HG03039 (cell line): Measurements from ENCODE around the gene SEMA4D.
A peak's percentile ranks its signal among the peaks of the same experiment; 100 is the strongest.

Source experiments
- ATAC-seq: cut with Tn5 transposase; IDR thresholded peaks from one replicate; pipeline ENCODE4 v1.9.1; 2021; ENCODE audit warnings: mild to moderate bottlenecking, moderate library complexity; ENCODE audit not compliant: unreplicated experiment

SEMA4D gene

DNA sequence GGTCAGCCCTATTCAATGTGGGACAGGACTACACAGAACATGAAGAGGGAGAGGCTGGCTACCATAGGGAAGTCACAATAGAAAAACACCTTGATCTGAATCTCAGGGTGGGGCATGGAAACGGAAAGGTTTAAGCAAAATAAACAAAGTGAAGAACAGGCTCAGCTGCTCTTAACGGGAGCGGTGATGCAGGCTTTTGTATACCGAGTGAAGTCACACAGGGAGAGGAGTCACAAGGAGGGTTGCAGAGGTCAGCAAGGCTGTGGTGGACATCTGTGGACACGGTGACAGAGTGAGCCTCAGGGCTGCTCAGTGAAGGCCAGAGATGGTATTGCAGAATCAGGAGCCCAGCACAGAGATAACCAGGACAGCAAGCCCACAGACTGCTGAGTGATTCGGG, 30.6 kb upstream of the SEMA4D start:
- ATAC-seq: no peak

DNA sequence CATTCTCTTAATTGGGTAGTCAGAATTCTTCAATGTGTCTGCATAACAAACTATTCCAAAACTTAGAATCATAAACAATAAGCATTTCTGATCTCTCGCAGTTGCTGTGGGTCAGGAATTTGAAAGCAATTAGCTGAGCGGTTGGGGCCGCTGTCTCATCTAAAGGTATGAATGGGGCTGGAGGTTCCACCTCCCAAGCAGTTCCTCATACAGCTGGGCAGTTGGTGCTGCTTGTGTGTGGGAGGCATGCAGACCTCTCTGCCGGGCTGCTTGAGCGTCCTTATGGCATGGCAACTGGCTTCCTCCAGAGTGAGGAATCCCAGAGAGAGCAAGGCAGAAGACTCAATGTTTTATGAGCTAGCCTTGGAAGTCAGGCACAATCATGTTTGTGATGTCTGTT, 30.2 kb upstream of the SEMA4D start:
- no peak for ATAC-seq

DNA sequence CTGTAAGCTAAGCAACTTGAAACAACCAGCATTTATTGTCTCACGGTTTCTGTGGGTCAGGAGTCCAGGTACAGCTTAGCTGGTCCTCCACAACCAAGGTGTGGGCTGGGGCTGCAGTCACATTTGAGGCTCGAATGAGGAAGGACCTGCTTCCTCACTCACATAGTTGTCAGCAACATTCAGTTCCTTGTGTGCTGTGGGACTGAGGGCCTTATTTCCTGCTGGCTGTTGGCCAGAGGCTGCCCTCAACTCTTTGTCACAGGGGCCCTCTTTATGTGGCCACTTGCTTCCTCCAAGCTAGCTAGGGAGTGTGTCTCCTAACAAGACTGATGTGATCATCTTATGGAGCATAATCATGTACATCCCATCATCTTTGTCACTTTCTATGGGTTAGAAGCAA, 29.2 kb upstream of the SEMA4D start:
- ATAC-seq: no peak

DNA sequence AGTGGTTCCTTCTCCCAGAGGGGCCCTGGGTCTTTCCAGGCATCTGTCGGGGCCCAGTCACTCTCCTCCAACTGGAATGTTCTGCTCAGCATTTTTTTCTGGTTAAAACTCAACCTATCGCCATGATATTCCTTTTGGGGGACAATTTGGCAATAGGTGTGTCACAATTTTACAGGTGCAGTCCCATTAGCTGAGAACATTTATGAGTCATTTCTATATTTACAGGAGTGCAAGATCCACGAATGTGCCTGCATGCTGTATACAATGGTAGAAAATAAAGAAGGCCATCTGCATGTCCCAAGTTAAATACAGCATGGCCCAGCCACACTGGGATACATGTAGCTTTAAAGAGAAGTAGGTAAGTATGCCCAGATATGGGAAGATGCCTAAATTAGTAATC, 28.8 kb upstream of the SEMA4D start:
- ATAC-seq: no peak

DNA sequence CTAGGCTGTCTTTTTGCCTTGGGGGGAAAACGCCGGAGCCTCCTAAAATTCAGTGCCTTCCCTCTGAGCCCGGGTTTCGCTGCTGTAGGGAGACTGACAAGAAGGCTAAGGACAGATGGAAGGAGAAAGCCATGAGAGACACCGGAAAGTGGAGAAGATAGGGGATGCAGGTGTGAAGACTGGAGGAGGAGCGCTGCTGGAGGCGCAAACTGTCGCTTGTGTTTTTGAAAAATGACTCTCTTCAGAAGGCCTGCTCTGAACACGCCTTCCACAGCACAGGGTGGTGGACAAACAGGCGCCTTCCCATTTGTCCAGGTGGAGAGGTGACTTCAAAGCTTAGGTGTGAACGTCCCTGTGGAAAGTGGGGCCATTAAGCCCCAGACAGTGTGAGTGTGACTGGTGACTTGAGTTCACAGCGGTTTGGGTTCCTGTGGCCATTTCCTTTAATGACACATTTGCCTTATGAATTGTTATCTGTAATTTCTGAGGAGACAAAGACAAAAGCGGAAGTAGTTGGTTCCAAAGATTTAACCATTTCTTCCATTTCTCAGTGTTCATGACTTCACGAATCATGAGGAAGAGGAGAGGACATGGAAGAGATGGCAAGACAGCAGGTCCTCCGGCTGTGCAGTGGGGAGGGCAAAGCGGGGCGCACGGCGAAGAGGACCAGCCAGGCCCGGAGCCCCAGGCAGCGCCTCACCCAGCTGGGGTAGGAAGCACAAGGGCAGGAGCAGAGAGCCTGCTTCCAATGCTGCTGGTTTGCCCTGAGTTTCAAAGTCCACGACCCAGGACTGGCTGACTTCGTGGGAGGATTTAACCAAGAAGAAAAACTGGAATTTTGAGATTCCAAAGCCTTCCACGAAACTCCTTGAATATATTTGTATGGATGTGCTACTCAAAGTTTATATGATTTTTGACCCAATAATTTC, 27.8 kb upstream of the SEMA4D start:
- no peak for ATAC-seq

DNA sequence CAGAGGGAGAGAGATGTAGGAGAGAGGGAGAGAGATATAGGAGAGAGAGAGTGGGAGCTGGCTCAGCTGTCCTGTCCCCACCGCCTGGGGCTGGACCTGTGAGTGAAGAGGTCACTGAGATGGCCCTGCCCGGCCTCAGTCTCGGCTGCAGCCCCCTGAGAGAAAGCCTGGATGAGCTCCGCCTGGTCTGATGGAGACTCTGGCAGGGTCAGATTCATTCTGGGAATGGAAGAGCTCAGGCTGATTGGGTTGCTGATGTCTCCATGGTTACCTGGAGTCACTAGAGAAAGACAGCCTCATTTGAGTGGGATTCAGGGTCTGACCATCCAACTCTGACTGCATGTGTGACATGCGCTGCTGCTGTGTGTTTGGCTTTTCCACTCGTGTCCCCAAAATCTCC, 27.1 kb upstream of the SEMA4D start:
- ATAC-seq: no peak

DNA sequence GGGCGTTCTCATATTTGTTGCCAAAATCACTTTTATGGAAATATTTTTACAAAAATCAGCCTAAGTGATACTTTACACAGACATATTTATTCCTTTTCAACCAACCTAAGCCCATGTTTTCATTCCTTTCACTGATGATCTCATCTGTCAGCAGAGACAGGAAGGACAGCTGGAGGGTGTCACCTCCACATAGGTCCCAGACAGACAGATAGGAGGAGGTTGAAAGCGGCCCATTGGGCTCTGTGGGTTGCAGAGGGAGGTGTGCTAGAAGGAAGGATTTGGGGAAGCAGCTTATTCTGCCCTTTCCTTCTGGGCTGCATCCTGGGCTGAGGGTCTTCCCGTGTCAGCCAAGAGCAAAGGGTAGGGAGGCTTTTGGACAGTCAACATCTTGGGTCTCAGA, 26.0 kb upstream of the SEMA4D start:
- ATAC-seq: no peak

DNA sequence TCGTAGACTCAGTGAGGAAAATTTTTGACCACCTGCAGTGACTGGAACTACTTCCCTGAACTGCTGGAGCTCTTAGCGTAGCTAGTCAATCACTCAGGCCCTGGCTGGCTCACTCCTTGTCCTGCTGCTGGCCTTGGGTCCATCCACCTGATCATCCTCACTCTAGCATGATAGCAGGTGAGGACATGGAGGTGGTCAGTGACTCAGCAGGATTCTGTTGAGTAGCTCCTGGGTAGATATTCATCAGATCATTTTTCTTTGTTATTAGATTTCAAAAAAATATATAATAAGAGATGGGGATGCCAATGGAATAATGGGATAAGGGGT, 25.0 kb upstream of the SEMA4D start:
- no peak for ATAC-seq

DNA sequence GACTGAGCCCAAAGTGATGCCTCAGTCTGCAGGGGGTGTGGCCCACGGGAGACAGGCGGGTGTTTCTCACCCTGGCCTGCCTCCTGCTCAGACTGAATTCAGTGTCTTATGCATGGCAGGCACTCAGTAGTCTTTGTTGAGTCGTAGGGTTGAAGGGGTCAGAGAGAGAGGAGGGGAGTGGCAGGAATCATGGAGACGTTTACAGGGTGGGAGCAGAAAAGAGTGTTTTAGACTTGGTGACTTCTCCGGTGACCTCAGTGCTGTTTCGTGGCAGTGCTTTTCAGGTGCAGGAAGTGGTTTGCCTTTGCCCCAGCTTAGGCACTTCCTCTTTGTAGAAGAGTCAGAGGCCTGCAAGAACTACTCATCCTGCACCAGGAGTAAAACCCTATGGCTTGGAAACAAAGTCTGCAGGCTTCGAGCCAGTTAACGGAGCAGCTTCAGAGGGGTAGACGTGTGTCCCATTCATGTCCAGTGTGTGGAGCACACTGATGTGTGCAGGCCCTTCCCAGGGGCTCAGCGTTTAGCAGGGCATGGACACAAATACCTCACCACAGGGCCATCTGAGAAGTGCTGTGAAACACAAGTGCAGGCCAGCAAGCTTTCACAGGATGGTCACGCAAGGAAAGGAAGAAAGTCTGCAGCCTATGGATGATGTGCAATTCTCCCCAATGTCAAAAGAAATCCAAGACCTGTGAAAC, 24.5 kb upstream of the SEMA4D start:
- peak; percentile 82 for ATAC-seq

DNA sequence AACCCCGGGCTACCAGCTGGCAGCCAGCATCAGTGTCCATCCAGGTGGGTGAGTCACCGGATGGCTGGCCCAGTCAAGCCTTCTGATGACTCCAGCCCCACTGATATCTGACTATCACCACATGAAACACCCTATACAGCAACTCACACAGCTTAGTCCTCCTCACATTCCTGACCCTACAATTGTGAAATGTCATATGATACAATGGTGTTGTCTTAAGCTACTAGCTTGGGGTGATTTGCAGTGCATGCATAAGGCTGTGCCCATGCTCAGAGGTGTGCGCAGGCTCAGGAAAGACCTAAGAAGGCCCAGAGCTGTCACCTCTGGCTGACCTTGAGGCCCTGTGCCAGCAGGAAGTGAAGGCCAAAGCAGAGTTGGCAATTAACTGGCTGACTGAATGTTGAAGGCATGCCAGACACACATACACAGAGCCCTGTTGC, 21.5 kb upstream of the SEMA4D start:
- ATAC-seq: no peak

DNA sequence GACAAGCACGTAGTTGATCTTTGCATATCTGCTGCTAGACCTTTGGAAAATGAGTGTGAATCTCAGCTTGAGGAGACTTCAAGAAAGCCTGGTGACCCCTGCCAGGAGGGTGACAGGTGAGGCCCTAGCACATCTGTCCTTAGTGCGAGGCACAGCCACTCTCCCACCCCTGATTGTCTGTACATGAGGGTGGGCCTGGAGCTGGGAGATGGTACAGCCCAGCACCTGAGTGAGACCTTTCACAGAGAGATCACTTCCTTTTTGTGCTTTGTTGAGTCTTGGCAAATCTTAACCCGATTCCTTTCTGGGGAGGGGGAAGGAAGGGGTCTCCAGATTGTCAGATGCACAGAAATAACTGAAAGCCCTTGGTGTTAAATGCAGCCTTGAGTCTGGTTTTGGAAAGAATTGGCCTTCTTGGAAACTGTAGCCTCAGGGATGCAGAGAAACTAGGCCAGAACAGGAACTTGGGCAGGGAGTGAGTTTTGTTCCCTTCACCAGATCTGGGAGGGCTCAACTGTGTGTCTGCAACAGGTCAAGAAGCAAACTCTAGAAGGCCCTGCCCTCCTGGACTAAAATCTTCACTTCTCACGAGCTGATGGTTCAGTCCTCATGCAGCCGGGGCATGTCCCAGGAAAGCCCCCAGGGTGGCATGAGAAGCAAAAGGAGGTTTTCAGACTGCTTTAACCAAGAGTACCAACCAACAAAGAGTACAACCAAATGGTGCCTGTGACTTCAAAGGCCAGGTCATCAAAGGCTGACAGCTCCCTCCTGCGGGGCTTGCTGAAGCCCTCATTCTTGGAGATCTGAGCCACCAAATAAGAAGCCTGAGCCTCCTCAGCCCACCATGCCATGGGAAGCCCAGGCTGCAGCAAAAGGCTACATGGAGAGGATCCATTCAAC, 20.8 kb upstream of the SEMA4D start:
- ATAC-seq: no peak

DNA sequence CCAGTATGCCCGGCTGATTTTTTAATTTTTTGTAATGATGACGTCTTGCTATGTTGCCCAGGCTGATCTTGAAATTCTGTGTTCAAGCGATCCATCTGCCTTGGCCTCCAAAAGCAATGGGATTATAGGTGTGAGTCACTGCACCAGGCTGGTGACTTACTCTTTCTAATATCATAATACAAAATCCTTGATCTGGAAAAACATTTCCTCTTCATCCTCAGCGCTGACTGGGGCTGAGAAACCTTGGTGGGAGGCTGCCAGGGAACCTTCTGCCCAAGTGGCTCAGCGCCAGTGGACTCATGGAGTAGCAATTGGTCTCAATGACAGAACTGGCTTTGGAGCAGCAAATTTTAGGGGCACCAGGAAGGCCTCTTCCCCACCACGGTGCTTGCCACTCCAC, 17.5 kb upstream of the SEMA4D start:
- no peak for ATAC-seq

DNA sequence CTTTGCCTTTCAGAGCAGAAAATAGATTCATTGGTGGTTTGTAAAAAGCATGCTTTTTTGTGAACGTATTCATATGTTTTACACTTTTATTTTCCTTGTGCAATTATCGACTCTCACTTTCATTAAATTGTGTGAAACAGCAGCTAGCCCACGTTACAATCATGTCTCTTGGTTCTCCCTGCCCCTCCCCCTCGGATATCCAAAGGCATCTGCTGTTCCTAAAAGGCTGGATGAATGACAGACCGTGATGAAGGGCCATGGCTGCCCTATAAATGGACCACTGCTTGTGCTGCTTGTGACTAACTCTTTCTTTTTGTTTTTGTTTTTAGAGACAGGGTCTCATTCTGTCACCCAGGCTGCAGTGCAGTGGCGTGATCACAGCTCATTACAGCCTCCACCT, 17.0 kb upstream of the SEMA4D start:
- ATAC-seq: no peak

DNA sequence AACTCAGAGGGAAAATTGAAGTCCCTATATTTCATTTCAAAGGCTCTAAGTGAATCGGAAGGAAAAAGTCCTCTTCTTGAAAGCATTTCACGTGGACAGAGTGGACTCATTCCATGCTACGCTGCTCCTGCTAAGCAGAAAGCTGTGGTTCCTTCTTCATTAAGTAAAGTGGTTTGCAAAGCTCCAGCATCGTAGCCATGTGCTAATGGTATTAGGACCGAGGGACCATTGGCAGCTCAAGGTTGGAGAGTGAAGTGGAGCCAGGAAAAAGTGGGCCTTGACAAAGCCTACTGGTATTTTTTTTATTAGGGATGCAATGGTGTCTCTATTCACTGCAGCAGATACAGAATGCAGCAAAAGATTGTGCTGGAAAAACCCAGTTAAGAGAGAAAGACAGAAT, 16.4 kb upstream of the SEMA4D start:
- no peak for ATAC-seq

DNA sequence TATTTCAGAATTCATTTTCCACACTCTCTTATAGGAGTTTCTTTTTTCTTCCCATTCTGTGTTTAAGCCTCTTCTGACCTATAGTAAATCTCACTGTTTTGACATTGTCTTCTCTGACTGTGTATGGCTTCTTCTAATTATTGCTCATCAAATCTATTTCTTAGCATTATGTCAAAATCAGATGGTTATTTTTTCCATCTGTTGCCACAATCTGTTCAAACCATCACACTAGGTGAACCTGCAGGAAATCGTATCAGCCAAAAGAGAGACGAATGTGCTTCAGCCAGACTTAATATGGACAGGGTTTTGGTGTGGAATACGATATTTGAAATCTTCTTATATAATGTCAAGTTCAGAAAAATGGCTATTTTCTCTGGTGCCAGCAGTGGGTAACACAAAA, 15.9 kb upstream of the SEMA4D start:
- ATAC-seq: no peak

DNA sequence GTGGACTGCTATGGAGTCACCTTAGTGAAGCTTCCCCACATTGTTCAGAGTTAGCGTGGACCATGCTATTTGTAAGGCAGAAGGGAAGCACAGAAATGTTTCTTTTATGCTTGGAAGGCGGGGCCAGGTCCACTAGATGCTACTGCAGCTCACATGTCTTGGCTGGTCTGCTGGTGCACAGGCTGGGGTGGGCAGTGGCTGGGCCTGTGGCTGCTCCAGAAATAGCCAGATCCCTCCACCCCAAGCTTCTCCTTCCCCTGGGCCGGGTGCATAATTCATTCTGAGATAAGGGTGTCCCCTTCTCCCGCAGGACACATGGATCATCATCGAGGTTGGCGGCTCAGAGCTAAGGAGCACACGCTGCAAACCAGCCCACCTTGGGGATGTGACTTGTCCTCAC, 14.5 kb upstream of the SEMA4D start:
- ATAC-seq: no peak

DNA sequence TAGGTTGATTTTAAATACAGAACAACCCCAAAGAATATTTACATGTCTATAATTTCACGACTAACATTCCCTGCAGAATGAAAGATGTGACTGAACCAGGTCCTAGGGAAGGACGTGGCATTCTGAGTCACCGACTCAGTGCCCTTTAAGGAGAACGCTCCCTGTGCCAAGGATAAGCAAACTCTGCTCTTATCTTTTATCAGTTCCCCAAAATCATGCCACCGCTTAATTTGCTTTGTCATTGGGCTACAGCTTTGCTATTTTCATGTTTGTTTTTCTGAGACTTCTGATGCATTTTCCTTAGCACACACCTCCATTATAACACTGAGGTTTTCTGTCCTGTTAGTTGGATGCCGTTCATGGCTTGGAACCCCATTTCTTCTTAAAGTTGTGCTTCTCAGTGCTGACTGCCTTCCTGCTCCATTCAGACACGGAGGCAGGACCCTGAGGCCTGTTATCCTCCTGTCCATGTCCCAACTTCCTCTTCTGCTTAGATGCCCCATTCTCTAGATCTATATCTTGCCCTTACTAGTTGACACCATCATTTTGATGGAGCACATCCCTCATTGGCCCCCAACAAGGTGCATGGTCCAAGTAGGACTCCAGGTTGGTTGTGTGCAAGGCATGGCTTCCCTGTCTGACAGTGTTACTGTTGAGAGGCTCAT, 11.2 kb upstream of the SEMA4D start:
- ATAC-seq: no peak

DNA sequence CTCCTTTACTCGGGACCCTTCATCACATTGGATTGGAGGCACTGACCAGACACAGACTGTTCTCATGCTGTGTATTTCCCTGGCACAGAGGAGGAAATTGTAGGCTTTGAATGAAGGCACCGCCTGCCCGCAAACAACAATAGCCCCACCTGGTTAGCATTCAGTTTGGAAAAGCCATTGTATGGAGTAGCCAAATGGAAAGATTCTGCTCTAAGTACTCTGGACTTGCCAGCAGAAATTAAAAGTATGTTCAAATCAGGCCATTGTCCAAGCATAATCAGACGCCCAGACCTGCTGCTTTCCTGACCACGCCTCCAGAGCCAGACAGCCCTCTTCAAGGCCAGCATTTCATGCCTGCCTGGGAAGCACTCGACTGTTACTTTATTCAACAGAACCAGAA, 8.0 kb upstream of the SEMA4D start:
- ATAC-seq: no peak

DNA sequence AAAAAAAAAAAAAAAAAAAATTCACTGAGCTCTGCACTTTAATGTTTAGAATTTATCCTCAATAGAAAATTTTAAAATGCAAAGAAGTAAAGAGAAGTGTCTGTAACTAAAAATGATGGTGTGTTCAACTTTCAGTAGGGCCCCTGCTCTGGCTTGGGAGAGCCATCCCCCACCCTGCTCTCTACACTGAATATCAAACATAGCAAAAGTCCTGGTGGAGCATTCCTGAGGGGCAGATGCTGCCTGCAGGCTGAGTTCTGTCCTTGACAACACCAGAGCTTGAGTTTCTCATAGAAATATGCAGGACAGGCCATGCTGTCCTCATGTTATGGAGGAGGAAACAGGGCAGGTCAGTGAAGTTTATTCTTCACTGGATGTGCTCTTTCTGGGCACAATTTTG, 7.1 kb upstream of the SEMA4D start:
- ATAC-seq: no peak

DNA sequence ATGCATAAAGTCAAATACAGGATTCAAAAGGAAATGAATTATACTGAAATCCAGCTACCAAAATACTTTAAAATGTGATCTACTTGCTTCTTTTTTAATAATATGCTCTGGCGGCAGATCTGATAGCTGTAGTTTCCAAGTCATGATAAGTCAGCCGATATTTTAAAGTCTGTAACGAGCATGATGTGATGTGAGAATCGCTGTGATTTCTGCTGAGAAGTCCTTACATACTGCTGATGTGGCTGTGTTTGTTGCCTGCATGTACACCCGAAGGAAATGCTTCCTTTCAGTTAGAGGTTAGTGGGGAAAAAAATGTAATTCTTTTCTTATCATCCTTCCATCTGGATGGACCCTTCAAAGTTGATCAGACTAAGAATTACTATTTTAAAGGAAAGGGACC, 4.8 kb upstream of the SEMA4D start:
- no peak for ATAC-seq

DNA sequence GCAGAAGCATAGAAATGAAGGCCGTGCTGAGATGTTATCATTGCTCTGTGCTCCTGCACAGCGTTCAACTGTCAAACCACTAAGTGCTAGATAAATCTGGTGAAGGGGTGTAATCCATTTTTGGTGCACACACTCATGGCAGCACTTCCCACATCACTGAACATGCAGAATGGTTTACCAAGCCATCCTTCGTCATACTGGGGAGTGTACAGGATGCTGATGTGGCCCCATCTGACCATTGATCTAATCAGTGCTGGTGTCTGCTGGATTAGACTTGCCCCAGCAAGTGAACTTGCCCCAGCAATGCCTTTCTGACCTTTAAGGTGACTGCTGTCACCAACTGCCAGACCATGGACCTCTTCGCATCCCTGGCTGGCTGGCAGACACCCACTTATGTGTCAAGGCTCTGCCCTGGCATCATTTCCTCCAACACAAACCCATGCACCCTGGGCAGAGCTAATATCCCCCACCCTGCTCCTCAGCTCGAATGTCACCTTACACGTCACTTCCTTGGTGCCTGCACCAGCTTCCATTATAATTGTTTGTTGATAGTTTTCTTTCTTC, 4.2 kb upstream of the SEMA4D start:
- no peak for ATAC-seq
